Measurements from ENCODE around the gene HIPK4.

HIPK4 gene

GRCh38 chr19:40392894-40393517, 3.0 kb upstream of the HIPK4 start:
- in situ Hi-C loops (cut with HindIII; ENCODE audit: low sequenced_read_pairs): no loop called here
- TF ChIP-seq CTCF (IDR thresholded peaks at IDR 0.05; ENCODE audit: low read depth, low read length, missing control alignments): no peak
- no peak for DNase-seq (ENCODE audit: low read depth)
- H3K4me3 ChIP-seq (ENCODE audit: low read depth, low read length): no peak overlapping the region

GRCh38 chr19:40392123-40392522, 2.1 kb upstream of the HIPK4 start:
- no peak for DNase-seq (ENCODE audit: low read depth)
- no peak overlapping the region for H3K4me3 ChIP-seq (ENCODE audit: low read depth, low read length)
- TF ChIP-seq CTCF (IDR thresholded peaks at IDR 0.05; ENCODE audit: low read depth, low read length, missing control alignments): no peak
- in situ Hi-C loops (cut with HindIII; ENCODE audit: low sequenced_read_pairs): no loop called here

GRCh38 chr19:40389404-40390083, 437 bp downstream of the HIPK4 start:
- no peak for DNase-seq (ENCODE audit: low read depth)
- H3K4me3 ChIP-seq (ENCODE audit: low read depth, low read length): no peak overlapping the region
- in situ Hi-C loops (cut with HindIII; ENCODE audit: low sequenced_read_pairs): no loop called here
- TF ChIP-seq CTCF (IDR thresholded peaks at IDR 0.05; ENCODE audit: low read depth, low read length, missing control alignments): no peak

GRCh38 chr19:40388481-40388880, 1.5 kb downstream of the HIPK4 start:
- in situ Hi-C loops (cut with HindIII; ENCODE audit: low sequenced_read_pairs): no loop called here
- DNase-seq (ENCODE audit: low read depth): no peak
- TF ChIP-seq CTCF (IDR thresholded peaks at IDR 0.05; ENCODE audit: low read depth, low read length, missing control alignments): no peak
- H3K4me3 ChIP-seq (ENCODE audit: low read depth, low read length): no peak overlapping the region

GRCh38 chr19:40387155-40387554, 2.8 kb downstream of the HIPK4 start:
- no peak overlapping the region for H3K4me3 ChIP-seq (ENCODE audit: low read depth, low read length)
- in situ Hi-C loops (cut with HindIII; ENCODE audit: low sequenced_read_pairs): no loop called here
- TF ChIP-seq CTCF (IDR thresholded peaks at IDR 0.05; ENCODE audit: low read depth, low read length, missing control alignments): no peak
- no peak for DNase-seq (ENCODE audit: low read depth)

- in situ Hi-C loops (cut with HindIII; ENCODE audit: low sequenced_read_pairs): no loop called here
- no peak for TF ChIP-seq CTCF (IDR thresholded peaks at IDR 0.05; ENCODE audit: low read depth, low read length, missing control alignments)
- no peak overlapping the region for H3K4me3 ChIP-seq (ENCODE audit: low read depth, low read length)
- no peak for DNase-seq (ENCODE audit: low read depth)
Measured at GRCh38 chr19:40383668-40384248, 6.2 kb downstream of the HIPK4 start.

Measured in astrocyte of the cerebellum (primary cell).